NCI-H524 (cell line): ENCODE results near the gene COX4I1.
A peak's percentile ranks its signal among the peaks of the same experiment; 100 is the strongest.
"Not testable (repeated sequence)": the region's sequence is repeated elsewhere in the genome, so short reads cannot be mapped to it uniquely, and the experiment has no call there.

Experiments used
- DNase-seq, 2 experiments: peaks; one replicate each; lab custom pipeline; 2025; lab: John Stamatoyannopoulos, UW

COX4I1 gene

DNA sequence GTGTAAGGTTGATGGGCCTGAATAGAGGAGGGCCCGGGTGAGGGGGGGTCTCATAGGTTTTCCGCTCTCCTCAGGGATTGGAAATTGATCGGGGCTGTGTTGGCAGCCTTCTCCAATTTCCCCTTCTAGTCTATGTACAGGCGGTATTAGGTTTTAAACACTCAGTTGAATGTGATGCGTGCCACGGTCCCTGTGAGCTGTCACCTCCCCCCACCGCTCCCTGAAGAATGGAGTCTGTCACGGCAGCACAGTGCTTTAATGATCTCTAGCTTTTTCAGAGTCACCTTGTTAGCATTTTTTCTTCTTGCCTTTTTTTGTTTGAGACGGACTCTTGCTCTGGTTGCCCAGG, 800 bp downstream of the COX4I1 start:
- no peak for DNase-seq

DNA sequence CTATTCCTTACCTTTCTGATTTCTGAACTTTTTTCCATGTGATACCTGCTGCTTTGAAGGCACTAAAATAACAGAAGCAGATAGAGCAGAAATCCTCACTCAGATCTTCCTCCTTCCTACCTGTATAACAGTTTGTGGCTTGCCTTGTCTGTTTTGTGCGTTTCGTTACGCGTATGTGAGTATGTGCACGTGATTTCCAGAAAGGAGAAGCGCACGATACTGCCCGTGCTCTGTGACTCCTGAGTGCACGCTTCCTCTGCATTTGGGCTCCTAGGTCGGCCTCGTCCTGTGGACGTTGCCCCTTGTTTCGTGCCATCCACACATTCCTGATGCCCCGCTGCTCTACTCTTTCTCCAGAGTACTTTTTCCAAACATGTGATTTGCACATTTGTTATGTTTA, 4.1 kb downstream of the COX4I1 start:
- DNase-seq = no peak

DNA sequence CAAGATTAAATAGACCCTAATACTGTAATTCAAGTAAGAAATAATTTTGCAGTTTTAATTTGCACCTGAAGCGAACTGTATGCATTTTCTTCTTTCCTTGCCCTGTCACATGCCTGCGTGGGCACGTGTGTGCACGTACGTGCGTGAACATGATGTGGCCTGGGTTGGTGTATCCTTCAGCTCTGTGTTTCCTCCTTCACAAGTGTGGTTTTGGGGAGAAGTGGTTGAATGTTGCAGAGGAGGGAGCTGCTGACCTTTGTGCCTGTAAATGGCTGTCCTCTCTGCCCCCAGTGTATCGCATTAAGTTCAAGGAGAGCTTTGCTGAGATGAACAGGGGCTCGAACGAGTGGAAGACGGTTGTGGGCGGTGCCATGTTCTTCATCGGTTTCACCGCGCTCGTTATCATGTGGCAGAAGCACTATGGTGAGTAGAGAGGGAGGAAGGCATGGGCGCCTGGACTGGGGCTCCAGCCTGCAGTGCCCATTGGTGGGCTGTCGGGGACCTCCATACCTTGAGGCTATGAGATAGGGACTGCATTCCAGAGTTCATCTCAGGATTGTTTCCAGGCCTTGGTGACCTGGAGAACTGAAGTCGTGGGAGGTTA, 6.0 kb downstream of the COX4I1 start:
- no peak for DNase-seq

DNA sequence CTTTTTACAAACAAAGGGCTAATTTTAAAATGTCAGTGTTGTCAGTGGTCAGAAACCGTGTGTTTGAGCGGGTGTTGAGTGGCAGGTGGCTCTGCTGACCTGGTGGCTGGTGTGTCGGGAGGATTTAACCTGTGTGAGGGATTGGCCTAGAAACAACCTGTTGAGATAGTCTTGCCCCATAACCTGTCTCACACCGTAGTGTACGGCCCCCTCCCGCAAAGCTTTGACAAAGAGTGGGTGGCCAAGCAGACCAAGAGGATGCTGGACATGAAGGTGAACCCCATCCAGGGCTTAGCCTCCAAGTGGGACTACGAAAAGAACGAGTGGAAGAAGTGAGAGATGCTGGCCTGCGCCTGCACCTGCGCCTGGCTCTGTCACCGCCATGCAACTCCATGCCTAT, 7.0 kb downstream of the COX4I1 start:
- DNase-seq = no peak

DNA sequence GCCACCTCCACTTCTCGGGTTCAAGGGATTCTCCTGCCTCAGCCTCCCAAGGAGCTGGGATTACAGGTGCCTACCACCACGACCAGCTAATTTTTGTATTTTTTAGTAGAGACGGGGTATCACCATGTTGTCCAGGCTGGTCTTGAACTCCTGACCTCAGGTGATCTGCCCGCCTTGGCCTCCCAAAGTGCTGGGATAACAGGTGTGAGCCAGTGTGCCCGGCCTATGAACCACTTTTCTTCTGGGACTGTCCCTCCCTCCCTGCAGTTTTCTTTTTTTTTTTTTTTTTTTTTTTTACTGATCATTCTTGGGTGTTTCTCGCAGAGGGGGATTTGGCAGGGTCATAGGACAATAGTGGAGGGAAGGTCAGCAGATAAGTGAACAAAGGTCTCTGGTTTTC, 7.8 kb downstream of the COX4I1 start:
- not testable (repeated sequence) for DNase-seq

DNA sequence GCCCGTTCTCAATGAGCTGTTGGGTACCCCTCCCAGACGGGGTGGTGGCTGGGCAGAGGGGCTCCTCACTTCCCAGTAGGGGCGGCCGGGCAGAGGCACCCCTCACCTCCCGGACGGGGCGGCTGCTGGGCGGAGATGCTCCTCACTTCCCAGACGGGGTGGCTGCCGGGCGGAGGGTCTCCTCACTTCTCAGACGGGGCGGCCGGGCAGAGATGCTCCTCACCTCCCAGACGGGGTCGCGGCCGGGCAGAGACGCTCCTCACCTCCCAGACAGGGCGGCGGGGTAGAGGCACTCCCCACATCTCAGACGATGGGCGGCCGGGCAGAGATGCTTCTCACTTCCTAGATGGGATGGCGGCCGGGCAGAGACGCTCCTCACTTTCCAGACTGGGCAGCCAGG, 8.6 kb downstream of the COX4I1 start:
- DNase-seq = not testable (repeated sequence)

DNA sequence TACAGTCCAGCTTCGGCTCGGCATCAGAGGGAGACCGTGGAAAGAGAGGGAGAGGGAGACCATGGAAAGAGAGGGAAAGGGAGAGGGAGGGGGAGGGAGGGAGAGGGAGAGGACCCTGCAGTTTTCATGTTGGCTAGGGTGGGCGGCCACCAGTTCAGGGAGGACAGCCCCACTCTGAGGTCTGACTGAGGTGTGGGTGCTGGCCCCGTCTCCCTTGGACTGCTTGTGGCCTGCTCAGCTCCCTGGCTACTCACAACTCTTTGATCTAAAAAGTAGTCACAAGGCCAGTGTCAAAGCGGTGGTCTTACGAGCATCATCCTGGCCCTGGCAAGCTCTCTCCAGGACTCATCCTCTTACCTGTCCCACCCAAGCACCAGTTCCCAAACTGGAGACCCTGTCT, 9.4 kb downstream of the COX4I1 start:
- DNase-seq = no peak

DNA sequence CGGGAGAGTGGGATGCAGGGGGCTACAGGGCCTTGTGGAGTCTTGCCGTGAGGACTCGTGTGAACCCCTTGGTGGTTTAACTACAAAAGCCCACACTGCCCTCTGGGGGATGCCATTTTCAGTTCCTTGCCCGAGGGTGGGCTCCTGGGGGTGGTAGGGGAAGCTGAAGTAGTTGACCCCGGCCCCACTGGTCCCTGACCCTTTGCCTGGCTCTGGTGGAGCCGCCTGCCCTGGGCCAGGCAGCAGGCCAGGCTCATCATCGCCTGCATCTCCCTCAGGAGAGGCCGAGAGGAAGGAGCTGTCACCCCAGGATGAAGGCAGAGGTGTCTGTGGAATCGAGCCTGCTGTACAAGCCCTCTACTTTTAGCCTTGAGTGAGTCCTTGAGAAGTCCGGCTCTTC, 10.2 kb downstream of the COX4I1 start:
- DNase-seq = no peak

DNA sequence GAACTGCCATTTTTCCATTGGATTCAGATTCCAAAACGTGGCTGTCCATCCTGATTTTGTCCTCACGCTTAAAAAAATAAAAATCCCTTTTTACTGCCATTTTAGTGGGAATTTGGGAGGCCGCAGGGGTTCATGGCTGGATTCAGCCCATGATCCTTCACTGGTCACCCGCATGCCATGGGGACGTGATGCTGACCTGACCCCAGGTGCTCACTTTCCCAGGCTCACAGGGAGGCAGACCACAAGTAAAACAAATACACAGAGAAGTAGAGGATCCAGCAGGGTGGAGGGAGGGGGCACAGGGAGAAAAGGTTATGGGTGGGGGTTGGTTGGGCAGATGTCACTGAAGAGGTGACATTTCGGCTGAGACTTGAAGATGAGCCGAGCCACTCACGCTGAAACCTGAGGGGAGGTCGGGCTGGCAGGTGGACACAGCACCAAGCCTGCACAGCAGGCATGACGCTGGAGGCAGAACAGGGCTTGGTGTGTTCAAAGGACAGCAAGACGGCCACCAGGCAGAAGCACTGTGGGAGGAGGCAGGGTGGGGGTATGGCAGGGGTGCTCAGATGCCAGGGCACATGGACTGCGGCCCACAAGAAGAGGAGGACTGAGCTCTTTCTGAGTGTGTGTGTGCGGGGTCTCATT, 10.7 kb downstream of the COX4I1 start:
- DNase-seq = no peak

DNA sequence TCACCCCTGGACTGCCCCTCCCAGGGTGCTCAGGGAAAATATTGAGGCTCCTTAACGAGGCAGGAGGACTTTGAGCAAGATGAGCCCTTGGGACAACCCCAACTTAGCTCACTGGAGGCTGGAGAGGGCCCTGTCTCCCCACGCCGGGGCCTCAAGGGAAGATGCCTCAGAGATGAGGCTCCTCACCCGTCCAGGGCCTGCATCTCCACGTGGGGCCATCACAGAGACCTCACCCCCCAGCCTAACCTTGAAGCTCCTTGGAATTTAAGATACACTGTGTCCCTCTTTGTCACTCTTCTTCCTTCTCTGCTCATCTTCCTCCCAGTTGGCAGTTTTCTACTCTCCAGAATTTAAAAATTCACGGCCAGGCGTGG, 11.2 kb downstream of the COX4I1 start:
- no peak for DNase-seq

DNA sequence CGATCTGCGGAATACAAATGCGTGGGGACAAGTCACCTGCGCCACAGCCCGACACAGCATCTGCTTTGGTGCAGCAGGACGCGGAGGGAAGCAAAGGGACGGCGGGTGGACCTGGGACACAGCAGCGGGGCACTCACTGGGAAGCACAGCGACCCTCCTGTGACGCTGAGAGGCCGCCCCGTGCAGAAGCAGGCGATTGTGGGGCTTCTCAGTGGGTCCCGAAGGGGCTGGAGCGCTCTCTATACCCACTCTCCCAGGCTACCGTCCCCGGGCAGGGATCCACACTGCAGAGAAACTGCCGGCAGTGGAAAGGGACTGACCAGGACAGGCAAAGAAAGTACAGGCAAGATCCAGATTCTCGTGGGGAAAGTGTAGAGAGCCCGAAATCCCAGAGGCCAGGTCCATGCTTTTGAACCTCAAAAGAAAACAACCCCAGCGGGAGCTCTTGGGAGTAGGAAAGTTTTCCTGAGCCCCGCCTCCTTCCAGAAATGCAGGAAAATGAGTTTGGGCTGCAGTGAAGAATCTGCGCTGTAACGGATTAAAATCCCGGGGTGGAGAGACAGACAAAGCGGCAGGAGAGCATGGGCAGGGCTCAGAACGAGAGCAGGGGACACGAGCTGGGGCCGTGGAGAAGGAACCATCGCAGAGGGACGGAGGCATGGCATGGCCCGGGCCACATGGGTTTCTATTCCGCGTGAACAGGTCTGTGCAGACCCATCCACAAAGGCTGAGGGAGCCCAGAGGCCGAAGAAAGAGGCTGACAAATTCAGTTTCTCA, 12.7 kb downstream of the COX4I1 start:
- DNase-seq = no peak

DNA sequence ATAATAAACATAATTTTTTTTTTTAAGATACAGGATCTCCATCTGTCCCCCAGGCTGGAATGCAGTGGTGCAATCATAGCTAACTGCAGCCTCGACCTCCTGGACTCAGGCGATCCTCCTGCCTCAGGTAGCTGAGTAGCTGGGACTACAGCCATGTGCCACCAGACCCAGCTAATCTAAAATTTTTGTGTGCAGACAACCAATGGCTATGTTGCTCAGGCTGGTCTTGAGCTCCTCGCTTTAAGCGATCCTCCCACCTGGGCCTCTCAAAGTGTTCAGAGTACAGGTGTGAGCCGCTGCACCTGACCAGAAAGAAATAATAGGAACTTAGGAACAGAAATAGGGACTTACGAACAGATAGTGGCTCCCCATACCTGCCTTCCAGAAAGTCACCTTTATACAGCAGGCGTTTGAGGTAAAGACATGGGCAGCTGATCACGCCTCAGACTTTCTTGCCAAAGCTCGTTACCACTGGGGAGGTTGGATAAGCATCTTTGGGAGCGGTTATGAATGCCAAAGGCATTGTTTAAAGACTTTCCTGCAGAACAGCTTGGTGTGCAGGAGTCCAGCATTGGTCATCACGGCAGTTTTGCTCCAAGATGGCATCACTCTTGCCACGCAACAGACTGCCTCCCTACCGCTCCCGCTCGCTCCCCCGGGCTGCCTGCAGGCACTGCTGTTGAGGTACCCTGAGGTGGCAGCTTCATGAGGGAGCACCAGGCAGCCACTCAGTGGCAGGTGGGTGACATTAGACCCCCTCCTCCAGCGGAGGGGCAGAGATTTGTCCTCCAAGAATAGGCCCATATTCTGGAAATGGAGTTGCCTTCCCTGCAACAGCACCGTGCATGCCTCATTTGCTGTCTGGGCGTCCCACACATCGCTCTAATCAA, 13.6 kb downstream of the COX4I1 start:
- DNase-seq = no peak

DNA sequence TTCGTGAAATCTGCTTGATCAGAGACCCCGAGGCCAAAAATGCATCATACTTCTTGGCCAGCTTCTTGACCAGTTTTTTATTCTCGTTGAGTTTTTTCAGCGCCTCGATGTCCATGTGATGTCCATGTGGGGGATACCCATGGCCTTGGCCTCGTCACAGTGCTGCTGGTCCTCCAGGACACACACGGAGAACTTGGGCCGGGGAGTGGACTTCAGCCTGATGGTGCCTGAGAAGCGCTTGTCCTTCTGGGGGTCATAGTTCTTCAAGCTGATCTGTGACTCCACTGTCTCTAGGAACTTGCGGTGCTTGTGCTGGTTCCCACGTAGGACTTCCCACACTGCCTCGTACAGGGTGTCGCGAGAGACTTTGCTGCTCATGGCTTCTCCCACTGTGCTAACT, 16.7 kb downstream of the COX4I1 start:
- no peak for DNase-seq

DNA sequence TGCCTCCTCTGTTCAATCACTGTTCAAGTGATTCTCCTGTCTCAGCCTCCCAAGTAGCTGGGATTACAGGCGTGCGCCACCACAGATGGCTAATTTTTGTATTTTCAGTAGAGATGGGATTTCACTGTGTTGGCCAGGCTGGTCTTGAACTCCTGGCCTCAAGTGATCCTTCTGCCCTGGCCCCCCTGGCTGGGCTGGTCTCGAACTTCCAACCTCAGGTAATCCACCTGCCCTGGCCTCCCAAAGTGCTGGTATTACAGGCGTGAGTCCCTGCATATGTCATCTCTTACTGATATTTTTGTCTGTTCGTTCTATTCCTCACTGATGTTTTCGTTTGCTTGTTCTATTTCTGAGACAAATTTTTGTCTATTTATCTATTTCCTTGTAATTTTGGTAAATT, 17.7 kb downstream of the COX4I1 start:
- not testable (repeated sequence) for DNase-seq

DNA sequence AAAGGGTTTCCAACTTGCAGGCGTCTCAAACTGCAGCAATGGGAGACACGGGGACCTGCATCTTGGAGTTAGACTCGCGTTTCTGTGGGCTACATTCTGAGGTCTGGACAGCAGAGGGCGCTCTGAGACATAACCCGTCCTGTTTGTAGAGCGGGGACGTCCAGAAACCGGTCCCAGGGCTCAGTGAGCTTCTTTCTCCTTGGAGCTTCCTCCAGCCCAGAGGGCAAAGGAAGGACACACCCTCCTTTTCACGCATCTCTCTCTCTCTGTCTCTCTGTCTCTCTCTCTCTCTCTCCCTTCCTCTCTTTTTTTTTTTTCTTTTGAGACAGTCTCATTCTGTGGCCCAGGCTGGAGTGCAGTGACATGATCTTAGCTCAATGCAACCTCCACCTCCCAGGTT, 19.8 kb downstream of the COX4I1 start:
- peak; percentile 80 to 89 for DNase-seq

DNA sequence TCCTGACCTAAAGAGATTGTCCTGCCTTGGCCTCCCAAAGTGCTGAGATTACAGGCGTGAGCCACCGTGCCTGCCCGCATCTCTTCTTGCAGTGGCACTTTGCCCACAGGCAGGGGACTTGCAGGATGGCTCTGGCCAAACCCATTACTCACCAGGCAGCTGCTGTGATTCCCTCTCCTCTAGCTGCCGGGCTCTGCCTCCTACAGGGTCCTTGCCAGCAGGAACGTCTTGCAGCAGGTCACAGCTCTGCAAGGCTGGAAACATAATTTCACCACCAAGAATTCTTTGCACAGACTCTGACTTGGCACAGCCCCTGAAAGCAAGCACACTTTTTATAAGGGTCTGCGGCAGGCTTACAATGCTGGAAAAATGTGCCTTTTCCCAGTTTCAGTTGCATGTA, 20.3 kb downstream of the COX4I1 start:
- DNase-seq = peak in 1 of 2 experiments; percentile 31

DNA sequence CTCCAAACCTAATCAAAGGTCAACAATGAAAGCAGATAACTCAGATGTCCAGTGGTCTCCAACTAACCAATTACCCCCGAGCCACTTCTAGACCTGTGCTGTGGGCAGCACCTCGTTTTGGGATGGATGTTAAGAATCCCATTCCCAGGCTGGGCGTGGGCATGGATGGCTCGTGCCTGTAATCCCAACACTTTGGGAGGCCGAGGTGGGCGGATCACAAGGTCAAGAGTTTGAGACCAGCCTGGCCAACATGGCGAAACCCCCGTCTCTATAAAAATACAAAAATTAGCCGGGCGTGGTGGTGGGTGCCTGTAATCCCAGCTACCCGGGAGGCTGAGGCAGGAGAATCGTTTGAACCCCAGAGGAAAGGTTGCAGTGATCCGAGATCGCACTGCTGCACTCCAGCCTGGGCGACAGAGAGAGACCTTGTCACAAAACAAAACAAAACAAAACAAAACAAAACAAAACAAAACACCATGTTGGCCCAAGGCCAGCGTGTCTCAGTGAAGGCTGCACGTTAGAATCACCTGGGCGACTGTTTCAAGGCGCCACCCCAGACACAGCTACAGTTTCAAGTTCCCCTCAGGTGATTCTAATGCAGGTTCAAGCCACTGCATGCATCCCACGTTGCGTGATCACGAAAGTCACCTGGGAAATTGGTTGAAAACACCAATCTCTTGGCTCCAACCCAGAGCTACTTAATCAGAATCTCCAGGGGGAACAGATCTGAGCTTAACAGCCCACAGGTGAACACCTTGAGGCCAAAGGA, 21.3 kb downstream of the COX4I1 start:
- DNase-seq = no peak

DNA sequence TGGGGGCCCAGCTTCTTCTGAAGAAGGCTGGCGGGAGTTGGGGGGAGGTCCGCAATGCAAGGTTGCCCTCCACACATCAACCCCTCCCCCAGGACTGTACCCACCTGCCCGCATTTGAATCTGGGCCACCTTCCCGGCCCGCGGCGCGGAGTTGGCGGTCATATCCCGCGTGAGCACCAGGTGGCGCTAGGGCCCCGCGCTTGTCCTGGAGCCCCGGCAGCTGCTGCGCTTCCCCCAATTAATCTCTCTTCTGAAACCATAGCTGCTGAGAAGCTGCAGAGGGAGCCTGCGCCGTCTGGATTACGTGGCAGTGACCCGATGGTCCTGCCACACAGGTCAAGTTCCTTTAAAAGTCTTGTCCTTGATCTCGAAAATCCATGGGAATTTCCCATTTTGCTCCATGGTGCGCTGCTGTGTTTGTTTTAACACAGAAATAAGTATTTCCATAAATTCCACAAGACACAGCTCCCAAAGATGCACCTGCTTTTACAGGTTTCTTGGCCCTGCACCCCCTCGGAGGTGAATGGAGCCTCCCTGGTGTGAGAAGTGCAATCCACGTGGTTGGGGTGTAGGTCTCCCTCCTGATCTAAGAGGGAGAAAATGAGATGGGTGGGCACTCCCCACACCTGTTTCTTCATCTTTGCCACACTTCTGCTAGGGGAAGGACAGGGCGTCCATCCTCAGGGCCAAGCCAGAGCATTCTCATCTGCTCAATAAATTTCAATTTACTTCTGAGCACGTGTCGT, 22.1 kb downstream of the COX4I1 start:
- DNase-seq = peak; percentile 55 to 84

DNA sequence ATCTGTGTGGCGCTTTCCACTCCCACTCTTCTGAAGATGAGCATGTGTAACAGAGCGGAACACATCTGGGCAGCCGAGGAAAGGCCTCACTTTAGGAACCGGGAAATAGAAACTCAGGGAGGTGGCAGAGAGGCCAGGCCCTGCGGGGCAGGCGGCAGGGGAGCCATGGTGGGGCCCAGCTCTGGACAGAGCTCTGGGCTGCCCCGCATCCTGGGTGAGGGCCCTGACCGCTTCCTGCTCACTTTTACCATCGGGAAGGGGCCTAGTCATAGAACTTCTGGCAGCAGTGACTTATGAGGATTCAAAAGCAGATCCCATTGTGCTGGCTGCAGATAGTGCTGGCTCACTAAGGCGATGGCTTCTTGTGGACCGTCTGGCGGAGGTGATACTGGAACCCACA, 22.6 kb downstream of the COX4I1 start:
- no peak for DNase-seq

DNA sequence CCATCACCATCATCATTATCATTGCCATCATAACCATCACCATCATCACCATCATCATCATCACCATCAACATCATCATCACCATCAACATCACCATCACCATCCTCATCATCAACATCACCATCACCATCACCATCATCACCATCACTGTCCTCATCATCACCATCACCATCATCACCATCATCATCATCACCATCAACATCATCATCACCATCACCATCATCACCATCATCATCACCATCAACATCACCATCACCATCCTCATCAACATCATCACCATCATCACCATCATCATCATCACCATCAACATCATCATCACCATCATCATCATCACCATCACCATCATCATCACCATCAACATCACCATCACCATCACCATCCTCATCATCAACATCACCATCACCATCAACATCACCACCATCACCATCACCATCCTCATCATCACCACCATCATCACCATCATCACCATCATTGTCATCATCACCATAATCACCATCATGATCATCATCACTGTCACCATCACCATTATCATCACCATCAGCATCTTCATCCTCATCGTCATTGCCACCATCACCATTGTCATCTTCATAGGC, 23.9 kb downstream of the COX4I1 start:
- DNase-seq = no peak
